GM10248 (cell line): ENCODE measurements around the gene SCN5A.

Source experiments
- CTCF ChIA-PET: fragments of 300-600 bp; sonication (Branson Sonifier 250); formaldehyde crosslinking; extraction: SDS; loops from one replicate; lab custom pipeline; 2021; ENCODE audit warnings: antibody characterized with exemption; lab: Yijun Ruan, JAX
- POLR2A ChIA-PET: fragments of 350-650 bp; sonication (Branson Sonifier 250); formaldehyde crosslinking; extraction: SDS; loops from one replicate; lab custom pipeline; 2020; ENCODE audit warnings: antibody characterized with exemption; lab: Yijun Ruan, JAX
- DNase-seq: peaks from one replicate; pipeline ENCODE4 v3.0.0; 2012; ENCODE audit errors: extremely low spot score
- TF ChIP-seq, protein P1 (sequence below): IDR thresholded peaks from 2 replicates; pipeline ENCODE4 v1.5.1; 2012; ENCODE audit warnings: mild to moderate bottlenecking, low read depth; ENCODE audit errors: extremely low read depth, missing control alignments, control extremely low read depth

Gene SCN5A

DNA sequence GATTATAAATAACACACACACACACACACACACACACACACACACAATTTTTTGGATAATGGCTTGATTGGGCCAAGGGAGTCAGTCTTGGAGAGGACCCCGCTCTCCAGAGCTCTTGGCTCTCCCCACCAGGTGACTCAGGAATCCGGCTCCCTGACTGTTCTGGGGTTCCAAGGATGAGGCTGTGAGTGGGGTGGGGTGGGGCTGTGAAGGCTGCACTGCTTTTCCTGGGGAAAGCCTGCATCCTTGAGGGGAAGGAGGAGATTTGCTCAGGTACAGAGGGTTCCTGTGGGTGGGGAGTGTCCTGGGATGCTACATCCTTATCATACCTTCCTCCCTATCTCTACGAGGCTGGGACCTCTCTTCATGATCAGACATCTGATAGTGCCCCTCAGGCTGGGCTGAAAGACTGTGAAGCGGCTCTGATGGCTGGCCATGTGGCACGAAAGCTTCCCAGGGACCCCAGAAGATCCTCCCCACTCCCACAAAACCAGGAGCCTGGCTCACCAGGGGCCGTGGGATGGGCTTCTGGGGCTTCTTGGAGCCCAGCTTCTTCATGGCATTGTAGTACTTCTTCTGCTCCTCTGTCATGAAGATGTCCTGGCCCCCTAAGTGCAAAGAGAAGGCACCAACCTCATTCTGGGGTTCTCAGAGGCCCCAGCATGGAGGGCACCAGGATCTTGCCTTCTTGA lies 94.2 kb downstream of the SCN5A start:
- TF ChIP-seq, protein P1, sequence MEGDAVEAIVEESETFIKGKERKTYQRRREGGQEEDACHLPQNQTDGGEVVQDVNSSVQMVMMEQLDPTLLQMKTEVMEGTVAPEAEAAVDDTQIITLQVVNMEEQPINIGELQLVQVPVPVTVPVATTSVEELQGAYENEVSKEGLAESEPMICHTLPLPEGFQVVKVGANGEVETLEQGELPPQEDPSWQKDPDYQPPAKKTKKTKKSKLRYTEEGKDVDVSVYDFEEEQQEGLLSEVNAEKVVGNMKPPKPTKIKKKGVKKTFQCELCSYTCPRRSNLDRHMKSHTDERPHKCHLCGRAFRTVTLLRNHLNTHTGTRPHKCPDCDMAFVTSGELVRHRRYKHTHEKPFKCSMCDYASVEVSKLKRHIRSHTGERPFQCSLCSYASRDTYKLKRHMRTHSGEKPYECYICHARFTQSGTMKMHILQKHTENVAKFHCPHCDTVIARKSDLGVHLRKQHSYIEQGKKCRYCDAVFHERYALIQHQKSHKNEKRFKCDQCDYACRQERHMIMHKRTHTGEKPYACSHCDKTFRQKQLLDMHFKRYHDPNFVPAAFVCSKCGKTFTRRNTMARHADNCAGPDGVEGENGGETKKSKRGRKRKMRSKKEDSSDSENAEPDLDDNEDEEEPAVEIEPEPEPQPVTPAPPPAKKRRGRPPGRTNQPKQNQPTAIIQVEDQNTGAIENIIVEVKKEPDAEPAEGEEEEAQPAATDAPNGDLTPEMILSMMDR: no peak
- CTCF ChIA-PET: interaction anchor here (1.5 kb wide), 2 partner anchors 11 to 20 kb away, joined by 3 read pairs; no protein-coding TSS in a partner anchor
- DNase-seq: no peak
- POLR2A ChIA-PET: no interaction called here

DNA sequence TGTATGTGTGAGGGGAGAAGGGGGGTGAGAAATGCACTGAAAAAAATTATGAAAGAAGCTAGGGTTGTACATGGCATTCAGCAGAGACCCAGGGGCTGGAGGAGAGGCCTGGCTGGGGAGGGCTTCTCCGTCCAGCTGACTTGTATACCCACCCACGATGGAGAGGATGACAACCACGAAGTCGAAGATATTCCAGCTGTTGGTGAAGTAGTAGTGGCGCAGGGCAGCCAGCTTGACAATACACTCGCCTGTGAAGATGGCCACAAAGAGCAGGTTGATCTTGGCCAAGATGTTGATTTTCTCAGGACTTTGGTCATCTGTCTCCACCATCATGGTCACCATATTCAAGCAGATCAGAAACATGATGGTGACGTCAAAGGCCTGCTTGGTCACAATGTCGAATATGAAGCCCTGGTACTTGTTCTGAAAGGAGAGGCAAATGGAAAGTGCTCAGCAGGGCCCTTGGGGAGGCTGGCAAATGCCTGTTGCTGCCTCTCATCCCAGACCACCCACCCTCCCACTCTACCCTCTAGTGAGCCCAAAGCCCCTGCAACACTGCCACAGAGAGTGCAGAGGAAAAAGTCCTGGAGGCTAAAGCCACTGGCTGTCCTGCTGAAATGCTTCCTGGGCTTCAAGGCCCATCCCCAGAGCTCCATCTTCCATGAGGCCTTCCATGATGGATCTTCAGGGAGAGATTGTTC lies 95.2 kb downstream of the SCN5A start:
- ChIA-PET CTCF (interaction anchor here (1.2 to 1.5 kb wide), 3 partner anchors 9 to 26 kb away, joined by 3 read pairs; no protein-coding TSS in a partner anchor), POLR2A (no interaction called here)
- no peak for DNase-seq
- TF ChIP-seq, protein P1: no peak

GRCh38 chr3:38553071-38553470 lies 96.4 kb downstream of the SCN5A start:
- ChIA-PET CTCF (interaction anchor here (1.2 kb wide), 1 partner anchor 25 kb away, joined by 3 read pairs; no protein-coding TSS in a partner anchor), POLR2A (no interaction called here)
- TF ChIP-seq, protein P1: no peak
- no peak for DNase-seq

GRCh38 chr3:38552364-38552763 lies 97.1 kb downstream of the SCN5A start:
- TF ChIP-seq, protein P1: no peak
- DNase-seq: no peak
- ChIA-PET POLR2A (no interaction called here), CTCF (no interaction called here)

DNA sequence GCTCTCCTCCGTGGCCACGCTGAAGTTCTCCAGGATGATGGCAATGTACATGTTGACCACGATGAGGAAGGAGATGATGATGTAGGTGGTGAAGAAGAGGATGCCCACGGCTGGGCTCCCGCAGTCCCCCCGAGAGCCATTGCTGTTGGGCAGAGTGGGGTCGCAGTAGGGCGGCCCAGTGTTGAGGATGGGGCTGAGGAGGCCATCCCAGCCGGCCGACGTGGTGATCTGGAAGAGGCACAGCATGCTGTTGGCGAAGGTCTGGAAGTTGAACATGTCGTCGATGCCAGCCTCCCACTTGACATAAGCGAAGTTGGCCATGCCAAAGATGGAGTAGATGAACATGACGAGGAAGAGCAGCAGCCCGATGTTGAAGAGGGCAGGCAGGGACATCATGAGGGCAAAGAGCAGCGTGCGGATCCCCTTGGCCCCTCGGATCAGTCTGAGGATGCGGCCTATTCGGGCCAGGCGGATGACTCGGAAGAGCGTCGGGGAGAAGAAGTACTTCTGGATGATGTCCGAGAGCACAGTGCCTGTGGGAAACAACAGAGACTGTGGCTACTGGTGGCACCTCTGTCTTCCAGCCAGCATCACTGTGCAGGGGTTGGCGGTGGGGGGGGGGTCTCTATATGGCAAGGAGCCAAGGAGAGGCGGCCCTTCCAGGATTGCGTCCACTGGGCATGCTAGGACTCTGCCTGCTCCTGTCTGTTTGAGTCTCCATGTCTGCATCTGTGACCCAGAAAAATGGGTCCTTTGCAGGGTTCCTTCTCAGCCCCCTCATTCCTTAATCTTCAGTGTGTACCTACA lies 98.3 kb downstream of the SCN5A start:
- DNase-seq: no peak
- TF ChIP-seq, protein P1: no peak
- CTCF ChIA-PET: interaction anchor here (0.8 kb wide), 1 partner anchor 30 kb away, joined by 3 read pairs; no protein-coding TSS in a partner anchor
- POLR2A ChIA-PET: no interaction called here
